HG03159 (cell line): Measurements from ENCODE around the gene LSM2.
A peak's percentile ranks its signal among the peaks of the same experiment; 100 is the strongest.
"Not testable (repeated sequence)": the region's sequence is repeated elsewhere in the genome, so short reads cannot be mapped to it uniquely, and the experiment has no call there.

Experiments used
- ATAC-seq: cut with Tn5 transposase; IDR thresholded peaks from one replicate; pipeline ENCODE4 v1.9.1; 2021; ENCODE audit warnings: mild to moderate bottlenecking, moderate library complexity; ENCODE audit not compliant: unreplicated experiment

LSM2 gene

GRCh38 chr6:31827286-31828079 lies 20.7 kb upstream of the LSM2 start, which contains the start of gene HSPA1B:
Gene HSPA1B (plus strand): TSS chr6:31827738. CDS start chr6:31827951, 213 bp downstream.
- ATAC-seq: peak; percentile 60

GRCh38 chr6:31826793-31827285 lies 20.1 kb upstream of the LSM2 start:
- peak; percentile 4 for ATAC-seq

GRCh38 chr6:31825553-31825952 lies 18.8 kb upstream of the LSM2 start:
- no peak for ATAC-seq

DNA sequence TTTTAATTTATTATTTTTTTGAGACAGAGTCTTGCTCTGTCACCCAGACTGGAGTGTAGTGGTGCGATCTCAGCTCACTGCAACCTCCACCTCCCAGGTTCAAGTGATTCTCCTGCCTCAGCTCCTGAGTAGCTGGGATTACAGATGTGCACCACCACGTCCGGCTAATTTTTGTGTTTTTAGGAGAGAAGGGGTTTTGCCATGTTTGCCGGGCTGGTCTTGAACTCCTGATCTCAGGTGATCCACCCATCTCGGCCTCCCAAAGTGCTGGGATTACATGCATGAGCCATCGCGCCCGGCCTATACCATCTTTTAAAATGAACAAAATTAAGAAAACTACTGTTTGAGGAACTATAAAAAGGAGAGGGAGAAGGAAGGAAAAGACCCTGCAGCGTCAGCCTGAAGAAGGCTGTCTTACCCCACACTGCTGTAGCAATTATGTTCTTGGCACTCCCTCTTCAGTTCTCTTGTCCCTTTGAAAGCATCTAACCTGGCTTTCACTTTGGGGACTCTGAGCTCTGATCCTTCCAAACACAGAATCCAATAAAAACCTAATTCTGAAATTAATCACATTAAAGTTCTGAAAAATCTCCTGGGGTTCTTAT lies 16.9 kb upstream of the LSM2 start:
- not testable (repeated sequence) for ATAC-seq

- no peak for ATAC-seq
These were observed 15.5 kb upstream of the LSM2 start for GRCh38 chr6:31822036-31822821.

GRCh38 chr6:31821301-31822035 lies 14.7 kb upstream of the LSM2 start:
- ATAC-seq: no peak

- not testable (repeated sequence) for ATAC-seq
These were observed 13.6 kb upstream of the LSM2 start for GRCh38 chr6:31820399-31820798.

DNA sequence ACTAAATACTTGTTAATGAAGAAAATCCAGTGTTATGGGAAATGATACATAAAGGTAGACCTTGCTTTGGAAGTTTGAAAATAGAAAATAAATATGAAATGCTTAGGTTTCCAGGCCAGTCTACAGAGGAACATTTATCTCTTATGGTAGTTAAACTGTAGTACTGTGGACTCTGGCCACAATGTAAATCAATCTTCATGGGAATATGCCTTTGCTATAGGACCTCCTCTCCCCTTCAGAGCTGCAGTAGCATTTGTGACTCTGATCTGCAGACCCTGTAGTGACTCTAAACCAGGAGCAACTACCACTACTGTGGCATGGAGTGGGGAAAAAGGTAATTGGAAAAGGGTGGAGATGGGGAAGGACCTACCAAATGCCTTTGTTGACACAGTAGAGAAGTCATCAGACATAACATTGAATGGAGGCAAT lies 13.1 kb upstream of the LSM2 start:
- no peak for ATAC-seq

DNA sequence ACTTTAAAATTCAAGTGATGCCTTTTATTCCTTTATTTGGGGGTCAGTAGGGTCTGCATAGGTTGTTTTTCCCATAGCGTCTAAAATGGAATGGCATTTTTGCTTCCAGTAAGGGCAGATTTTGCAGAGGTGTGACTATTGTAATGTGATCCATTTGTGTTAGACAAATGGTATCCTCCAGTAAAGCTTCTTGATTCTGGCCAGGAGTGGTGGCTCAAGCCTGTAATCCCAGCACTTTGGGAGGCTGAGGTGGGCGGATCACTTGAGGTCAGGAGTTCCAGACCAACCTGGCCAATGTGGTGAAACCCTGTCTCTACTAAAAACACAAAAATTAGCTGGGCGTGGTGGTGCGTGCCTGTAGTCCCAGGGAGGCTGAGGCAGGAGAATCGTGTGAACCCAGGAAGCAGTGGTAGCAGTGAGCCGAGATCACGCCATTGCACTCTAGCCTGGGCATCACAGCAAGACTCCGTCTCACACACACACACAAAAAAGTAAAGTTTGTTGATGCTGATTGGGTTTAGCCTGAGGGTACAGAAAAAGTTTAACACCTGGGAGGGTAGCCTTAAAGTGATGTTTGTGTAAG lies 11.3 kb upstream of the LSM2 start:
- not testable (repeated sequence) for ATAC-seq

DNA sequence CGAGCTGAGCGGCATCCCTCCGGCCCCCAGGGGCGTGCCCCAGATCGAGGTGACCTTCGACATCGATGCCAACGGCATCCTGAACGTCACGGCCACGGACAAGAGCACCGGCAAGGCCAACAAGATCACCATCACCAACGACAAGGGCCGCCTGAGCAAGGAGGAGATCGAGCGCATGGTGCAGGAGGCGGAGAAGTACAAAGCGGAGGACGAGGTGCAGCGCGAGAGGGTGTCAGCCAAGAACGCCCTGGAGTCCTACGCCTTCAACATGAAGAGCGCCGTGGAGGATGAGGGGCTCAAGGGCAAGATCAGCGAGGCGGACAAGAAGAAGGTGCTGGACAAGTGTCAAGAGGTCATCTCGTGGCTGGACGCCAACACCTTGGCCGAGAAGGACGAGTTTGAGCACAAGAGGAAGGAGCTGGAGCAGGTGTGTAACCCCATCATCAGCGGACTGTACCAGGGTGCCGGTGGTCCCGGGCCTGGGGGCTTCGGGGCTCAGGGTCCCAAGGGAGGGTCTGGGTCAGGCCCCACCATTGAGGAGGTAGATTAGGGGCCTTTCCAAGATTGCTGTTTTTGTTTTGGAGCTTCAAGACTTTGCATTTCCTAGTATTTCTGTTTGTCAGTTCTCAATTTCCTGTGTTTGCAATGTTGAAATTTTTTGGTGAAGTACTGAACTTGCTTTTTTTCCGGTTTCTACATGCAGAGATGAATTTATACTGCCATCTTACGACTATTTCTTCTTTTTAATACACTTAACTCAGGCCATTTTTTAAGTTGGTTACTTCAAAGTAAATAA lies 10.6 kb upstream of the LSM2 start:
- not testable (repeated sequence) for ATAC-seq

DNA sequence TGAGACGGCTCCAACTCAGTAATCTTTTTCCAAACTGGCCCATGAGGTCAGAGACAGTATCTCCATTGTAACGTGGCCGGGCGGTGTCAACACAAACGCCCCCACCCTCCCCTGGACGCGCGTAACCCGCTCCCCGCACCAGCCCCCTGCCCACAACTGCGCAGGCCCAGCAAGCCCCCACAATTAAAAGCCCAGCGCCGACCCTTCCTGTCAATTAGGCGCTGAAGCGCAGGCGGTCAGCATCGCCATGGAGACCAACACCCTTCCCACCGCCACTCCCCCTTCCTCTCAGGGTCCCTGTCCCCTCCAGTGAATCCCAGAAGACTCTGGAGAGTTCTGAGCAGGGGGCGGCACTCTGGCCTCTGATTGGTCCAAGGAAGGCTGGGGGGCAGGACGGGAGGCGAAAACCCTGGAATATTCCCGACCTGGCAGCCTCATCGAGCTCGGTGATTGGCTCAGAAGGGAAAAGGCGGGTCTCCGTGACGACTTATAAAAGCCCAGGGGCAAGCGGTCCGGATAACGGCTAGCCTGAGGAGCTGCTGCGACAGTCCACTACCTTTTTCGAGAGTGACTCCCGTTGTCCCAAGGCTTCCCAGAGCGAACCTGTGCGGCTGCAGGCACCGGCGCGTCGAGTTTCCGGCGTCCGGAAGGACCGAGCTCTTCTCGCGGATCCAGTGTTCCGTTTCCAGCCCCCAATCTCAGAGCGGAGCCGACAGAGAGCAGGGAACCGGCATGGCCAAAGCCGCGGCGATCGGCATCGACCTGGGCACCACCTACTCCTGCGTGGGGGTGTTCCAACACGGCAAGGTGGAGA lies 8.5 kb upstream of the LSM2 start, which contains the start of the genes HSPA1A and HSPA1L:
HSPA1A (plus strand) TSS at position 519 of the 814 bp plus-strand sequence; CDS start at position 733, 214 bp downstream.
HSPA1L (minus strand) TSS at position 259 of the 814 bp plus-strand sequence. CDS start 3,311 bp downstream, outside the sequence.
- no peak for ATAC-seq

DNA sequence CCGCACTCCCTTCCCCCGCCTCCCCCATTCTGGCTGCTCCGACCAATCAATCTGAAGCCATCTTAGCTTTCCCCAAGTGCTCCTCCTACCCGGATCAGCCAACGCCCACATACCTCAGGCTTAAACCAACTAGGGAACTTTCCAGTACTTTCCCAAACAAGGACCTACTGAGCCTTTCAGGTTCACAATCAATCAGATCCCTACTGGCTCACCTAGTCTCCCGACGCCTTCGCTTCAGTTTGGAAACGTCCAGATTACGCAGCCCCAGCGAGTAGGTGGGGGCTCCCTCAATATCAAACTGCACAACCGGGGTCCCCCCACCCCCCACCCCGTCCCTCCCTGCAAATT lies 7.9 kb upstream of the LSM2 start:
- ATAC-seq: no peak

DNA sequence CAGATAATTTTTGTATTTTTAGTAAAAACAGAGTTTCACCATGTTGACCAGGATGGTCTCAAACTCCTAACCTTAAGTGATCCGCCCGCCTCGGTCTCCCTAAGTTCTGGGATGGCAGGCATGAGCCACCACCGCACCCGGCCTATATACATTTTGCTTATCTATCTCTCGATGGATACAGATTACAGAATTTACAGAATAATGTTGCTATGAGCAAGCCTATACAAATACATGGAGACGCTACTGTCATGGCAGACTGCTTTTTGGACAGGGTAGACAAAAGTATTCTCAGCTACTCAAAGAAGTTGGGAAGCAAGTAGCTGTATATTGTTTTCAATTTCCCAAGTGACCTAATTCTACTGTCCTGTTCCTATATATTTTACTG lies 6.7 kb upstream of the LSM2 start:
- ATAC-seq: no peak

- no peak for ATAC-seq
These were observed 4.9 kb upstream of the LSM2 start for GRCh38 chr6:31811645-31812044.

GRCh38 chr6:31808599-31808998 lies 1.8 kb upstream of the LSM2 start:
- not testable (repeated sequence) for ATAC-seq

GRCh38 chr6:31805939-31806469 lies 762 bp downstream of the LSM2 start:
- peak; percentile 16 for ATAC-seq

DNA sequence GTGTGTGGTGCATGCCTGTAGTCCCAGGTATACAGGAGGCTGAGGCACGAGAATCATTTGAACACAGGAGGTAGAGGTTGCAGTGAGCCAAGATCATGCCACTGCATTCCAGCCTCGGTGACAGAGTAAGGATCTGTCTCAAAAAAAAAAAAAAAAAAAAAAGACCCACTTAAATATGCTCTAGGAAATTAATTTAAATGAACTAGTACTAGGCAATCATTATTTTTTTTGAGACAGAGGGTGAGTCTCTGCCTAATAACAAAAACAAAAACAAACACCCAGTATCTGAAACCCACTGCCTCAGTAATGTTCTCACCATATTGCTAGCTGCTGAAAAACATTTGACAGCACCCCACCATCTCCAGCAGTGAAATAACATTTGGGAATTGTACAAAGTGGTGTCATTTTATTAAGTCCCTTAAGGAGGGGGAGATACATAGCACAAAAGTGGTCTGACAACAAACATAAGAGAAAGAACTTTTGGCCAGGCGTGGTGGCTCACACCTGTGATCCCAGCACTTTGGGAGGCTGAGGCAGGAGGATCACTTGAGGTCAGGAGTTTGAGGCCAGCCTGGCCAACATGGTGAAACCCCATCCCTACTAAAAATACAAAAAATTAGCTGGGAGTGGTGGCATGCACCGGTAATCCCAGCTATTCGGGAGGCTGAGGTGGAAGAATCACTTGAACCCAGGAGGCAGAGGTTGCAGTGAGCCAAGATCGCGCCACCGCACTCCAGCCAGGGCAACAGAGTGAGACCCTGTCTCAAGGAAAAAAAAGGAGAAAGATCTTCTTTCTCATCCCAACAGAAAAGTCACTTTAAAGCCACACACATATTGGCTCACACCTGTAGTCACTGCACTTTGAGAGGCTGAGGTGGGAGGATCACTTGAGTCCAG lies 5.5 kb downstream of the LSM2 start:
- ATAC-seq: not testable (repeated sequence)
